ENCODE results near the gene NSD1. TPM values are rescaled to one million over a fixed set of nuclear protein-coding genes. Genes with fewer than 3 reads are reported as not detected.

The NSD1 gene
- total RNA-seq, 2 experiments from 2014 or later = 87.6 to 93.3 TPM

DNA sequence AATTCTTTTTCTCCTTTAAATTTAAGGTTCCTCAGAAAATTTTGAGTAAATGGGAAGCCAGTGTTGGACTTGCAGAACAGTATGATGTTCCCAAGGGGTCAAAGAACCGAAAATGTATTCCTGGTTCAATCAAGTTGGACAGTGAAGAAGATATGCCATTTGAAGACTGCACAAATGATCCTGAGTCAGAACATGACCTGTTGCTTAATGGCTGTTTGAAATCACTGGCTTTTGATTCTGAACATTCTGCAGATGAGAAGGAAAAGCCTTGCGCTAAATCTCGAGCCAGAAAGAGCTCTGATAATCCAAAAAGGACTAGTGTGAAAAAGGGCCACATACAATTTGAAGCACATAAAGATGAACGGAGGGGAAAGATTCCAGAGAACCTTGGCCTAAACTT is 76.0 kb downstream of the NSD1 start:
- Mint-ChIP-seq H3K9me3 (no peaks in the 10 kb centered on the region), H3K27me3 (no peaks in the 10 kb centered on the region), H3K4me1 (ENCODE audit: low read depth) (peaks cover 3% of the 10 kb centered on the region), H3K4me3 (no peak overlapping the region), H3K36me3 (ENCODE audit: low read depth) (peaks cover 80% of the 10 kb centered on the region), H3K27ac (no peak overlapping the region)
- POLR2A ChIA-PET = no interaction called here
- Histone ChIP-seq H3K27me3 (ENCODE audit: control insufficient read depth in 1 of 2, insufficient read depth in 2 of 2, low read length in 2 of 2) (no peaks in the 10 kb centered on the region), H3K4me1 (ENCODE audit: insufficient read depth, low read length) (no peaks in the 10 kb centered on the region), H3K36me3 (ENCODE audit: insufficient read depth, low read length) (peaks cover 65% of the 10 kb centered on the region), H3K27ac (ENCODE audit: low read depth in 1 of 2, low read length in 2 of 2) (no peak overlapping the region), H3K9me3 (ENCODE audit: control insufficient read depth in 1 of 2, insufficient read depth in 1 of 2, low read length in 2 of 2) (no peaks in the 10 kb centered on the region), H3K4me3 (ENCODE audit: low read length) (no peak overlapping the region)
- CTCF ChIA-PET = interaction anchor here (1.4 kb wide), 1 partner anchor 96 kb away, joined by 3 read pairs; no protein-coding TSS in a partner anchor
- intact Hi-C loops (cut with DNase I, micrococcal nuclease) = no loop called here
- ATAC-seq (ENCODE audit: poor library complexity) = no peak
- no peak for DNase-seq
- TF ChIP-seq CTCF (IDR thresholded peaks at IDR 0.05) = no peak

- Histone ChIP-seq H3K27ac (ENCODE audit: low read depth in 1 of 2, low read length in 2 of 2) (no peak overlapping the region), H3K27me3 (ENCODE audit: control insufficient read depth in 1 of 2, insufficient read depth in 2 of 2, low read length in 2 of 2) (no peaks in the 10 kb centered on the region), H3K4me1 (ENCODE audit: insufficient read depth, low read length) (no peaks in the 10 kb centered on the region), H3K36me3 (ENCODE audit: insufficient read depth, low read length) (peaks cover 57% of the 10 kb centered on the region), H3K9me3 (ENCODE audit: control insufficient read depth in 1 of 2, insufficient read depth in 1 of 2, low read length in 2 of 2) (no peaks in the 10 kb centered on the region), H3K4me3 (ENCODE audit: low read length) (no peak overlapping the region)
- Mint-ChIP-seq H3K27me3 (no peaks in the 10 kb centered on the region), H3K4me3 (no peak overlapping the region), H3K9me3 (no peaks in the 10 kb centered on the region), H3K27ac (peak overlapping the region; percentile 33), H3K4me1 (ENCODE audit: low read depth) (peaks cover 9% of the 10 kb centered on the region), H3K36me3 (ENCODE audit: low read depth) (peaks cover 85% of the 10 kb centered on the region)
- intact Hi-C loops (cut with DNase I, micrococcal nuclease) = no loop called here
- ChIA-PET CTCF (no interaction called here), POLR2A (interaction anchor here (0.7 kb wide), 1 partner anchor 31 kb away, joined by 3 read pairs; no protein-coding TSS in a partner anchor)
- ATAC-seq (ENCODE audit: poor library complexity) (no peak), DNase-seq (no peak)
- TF ChIP-seq CTCF (IDR thresholded peaks at IDR 0.05) = no peak
Measured at GRCh38 chr5:177212242-177212641, 78.7 kb downstream of the NSD1 start.

DNA sequence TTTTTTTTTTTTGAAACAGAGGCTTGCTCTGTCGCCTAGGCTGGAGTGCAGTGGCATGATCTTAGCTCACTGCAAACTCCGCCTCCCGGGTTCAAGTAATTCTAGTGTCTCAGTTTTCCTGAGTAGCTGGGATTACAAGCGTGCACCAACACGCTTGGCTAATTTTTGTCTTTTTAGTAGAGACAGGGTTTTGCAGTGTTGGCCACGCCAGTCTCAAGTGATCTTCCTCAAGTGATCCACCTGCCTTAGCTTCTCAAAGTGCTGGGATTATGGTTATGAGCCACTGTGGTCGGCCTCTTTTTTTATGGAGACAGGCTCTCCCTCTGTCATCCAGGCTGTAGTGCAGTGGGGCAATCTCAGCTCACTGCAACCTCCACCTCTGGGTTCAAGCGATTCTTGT is 87.0 kb downstream of the NSD1 start:
- intact Hi-C loops (cut with DNase I, micrococcal nuclease) = loop anchor here in 1 of 2 experiments (5.0 kb wide), 1 partner anchor 108 kb away; no protein-coding TSS in a partner anchor
- Histone ChIP-seq H3K4me1 (ENCODE audit: insufficient read depth, low read length) (peaks cover 2% of the 10 kb centered on the region), H3K9me3 (ENCODE audit: control insufficient read depth in 1 of 2, insufficient read depth in 1 of 2, low read length in 2 of 2) (no peaks in the 10 kb centered on the region), H3K27me3 (ENCODE audit: control insufficient read depth in 1 of 2, insufficient read depth in 2 of 2, low read length in 2 of 2) (no peaks in the 10 kb centered on the region), H3K36me3 (ENCODE audit: insufficient read depth, low read length) (peaks cover 29% of the 10 kb centered on the region), H3K27ac (ENCODE audit: low read depth in 1 of 2, low read length in 2 of 2) (no peak overlapping the region), H3K4me3 (ENCODE audit: low read length) (no peak overlapping the region)
- no peak overlapping the region for H3K4me3 Mint-ChIP-seq
- H3K4me1 Mint-ChIP-seq (ENCODE audit: low read depth) = peaks cover 44% of the 10 kb centered on the region
- no peaks in the 10 kb centered on the region for H3K9me3 Mint-ChIP-seq
- no peak for ATAC-seq (ENCODE audit: poor library complexity)
- no peaks in the 10 kb centered on the region for H3K27me3 Mint-ChIP-seq
- ChIA-PET POLR2A (no interaction called here), CTCF (interaction anchor here (0.7 to 1.6 kb wide), 2 partner anchors 107 to 802 kb away, joined by 4 to 6 read pairs; no protein-coding TSS in a partner anchor)
- DNase-seq = no peak
- no peak overlapping the region for H3K27ac Mint-ChIP-seq
- peaks cover 56% of the 10 kb centered on the region for H3K36me3 Mint-ChIP-seq (ENCODE audit: low read depth)
- TF ChIP-seq CTCF (IDR thresholded peaks at IDR 0.05) = no peak

All from CD4-positive, alpha-beta T cell (primary cell).